Dendritic cell treated with granulocyte-macrophage colony-stimulating factor and Interleukin-4, amounts not matched to agents 40 ng/mL and 50 ng/mL, for 4 days (primary cell): ENCODE results near the gene PSMB9.

ENCODE experiments used
- H3K27ac Mint-ChIP-seq: one replicate; pipeline ENCODE4 v1.8.0; 2022; ENCODE audit warnings: mild to moderate bottlenecking, mixed read lengths
- H3K27me3 Mint-ChIP-seq: one replicate; pipeline ENCODE4 v1.8.0; 2022; ENCODE audit warnings: mild to moderate bottlenecking, mixed read lengths
- H3K36me3 Mint-ChIP-seq: one replicate; pipeline ENCODE4 v1.8.0; 2022; ENCODE audit warnings: low read depth, mixed read lengths
- H3K4me1 Mint-ChIP-seq: one replicate; pipeline ENCODE4 v1.8.0; 2022; ENCODE audit warnings: low read depth, mixed read lengths
- H3K4me3 Mint-ChIP-seq: one replicate; pipeline ENCODE4 v1.8.0; 2022; ENCODE audit warnings: mild to moderate bottlenecking, moderate library complexity, mixed read lengths
- H3K9me3 Mint-ChIP-seq: one replicate; pipeline ENCODE4 v1.8.0; 2022; ENCODE audit warnings: mixed read lengths
- intact Hi-C: fragments of 100-400 bp; cut with micrococcal nuclease; formaldehyde crosslinking; loops from one replicate; pipeline ENCODE4 v1.15.0; 2022

Gene PSMB9

DNA sequence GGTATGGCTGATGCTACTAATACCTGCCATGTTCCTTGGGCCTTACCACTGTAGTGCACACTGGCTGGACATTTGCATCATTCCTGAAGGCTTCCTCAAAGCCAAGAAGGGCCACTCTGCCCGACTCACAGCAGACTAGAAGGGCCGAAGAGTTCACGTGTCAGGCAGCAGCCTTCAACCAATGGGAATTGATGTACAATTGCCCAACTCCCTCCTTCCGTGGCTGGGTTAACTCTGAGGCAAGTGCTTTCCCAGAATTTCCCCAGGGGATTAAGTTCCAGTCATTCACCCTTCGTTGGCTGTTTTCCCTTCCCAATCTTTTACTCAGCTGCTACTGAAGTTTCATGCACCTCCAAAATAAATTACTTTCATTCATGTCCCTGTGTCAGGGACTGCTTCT is 29.8 kb downstream of the PSMB9 start:
- intact Hi-C loops = loop anchor here (2.0 to 10.0 kb wide), 2 partner anchors 69 to 211 kb away; partner anchors contain the start of gene HLA-DMA
- Mint-ChIP-seq H3K9me3 (no peaks in the 10 kb centered on the region), H3K27ac (no peak overlapping the region), H3K36me3 (no peaks in the 10 kb centered on the region), H3K4me3 (no peak overlapping the region), H3K27me3 (peaks cover 26% of the 10 kb centered on the region), H3K4me1 (peaks cover 12% of the 10 kb centered on the region)

DNA sequence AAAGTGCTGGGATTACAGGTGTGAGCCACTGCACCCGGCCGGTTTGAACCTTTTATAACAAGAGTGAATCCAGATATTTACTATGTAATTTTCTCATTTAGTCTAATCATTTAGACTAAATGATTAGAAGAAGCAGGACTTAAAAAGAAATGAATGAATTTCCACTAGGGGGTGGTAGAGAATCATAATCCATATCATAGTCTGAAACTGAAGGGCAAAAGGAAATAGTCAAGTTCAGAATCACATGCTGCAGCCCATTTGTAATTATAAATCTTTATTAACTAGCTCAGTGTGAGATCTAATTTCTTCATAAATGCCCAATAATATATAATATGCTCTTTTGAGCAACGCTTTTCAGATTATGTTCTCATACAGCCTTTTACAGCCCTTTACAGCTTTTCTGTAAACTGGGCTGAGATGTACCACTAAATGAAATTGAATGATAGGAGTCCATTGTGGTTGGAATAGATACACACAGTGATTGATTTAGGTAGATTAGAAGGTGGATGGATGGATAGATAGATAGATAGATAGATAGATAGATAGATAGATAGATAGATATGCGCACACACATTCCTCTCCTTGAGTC is 31.8 kb downstream of the PSMB9 start:
- Mint-ChIP-seq H3K36me3 (no peaks in the 10 kb centered on the region), H3K27ac (no peak overlapping the region), H3K4me3 (no peak overlapping the region), H3K4me1 (peaks cover 14% of the 10 kb centered on the region), H3K9me3 (no peaks in the 10 kb centered on the region), H3K27me3 (peaks cover 13% of the 10 kb centered on the region)
- intact Hi-C loops = loop anchor here (1.0 to 10.0 kb wide), 4 partner anchors 47 to 209 kb away; partner anchors contain the start of gene HLA-DMA

DNA sequence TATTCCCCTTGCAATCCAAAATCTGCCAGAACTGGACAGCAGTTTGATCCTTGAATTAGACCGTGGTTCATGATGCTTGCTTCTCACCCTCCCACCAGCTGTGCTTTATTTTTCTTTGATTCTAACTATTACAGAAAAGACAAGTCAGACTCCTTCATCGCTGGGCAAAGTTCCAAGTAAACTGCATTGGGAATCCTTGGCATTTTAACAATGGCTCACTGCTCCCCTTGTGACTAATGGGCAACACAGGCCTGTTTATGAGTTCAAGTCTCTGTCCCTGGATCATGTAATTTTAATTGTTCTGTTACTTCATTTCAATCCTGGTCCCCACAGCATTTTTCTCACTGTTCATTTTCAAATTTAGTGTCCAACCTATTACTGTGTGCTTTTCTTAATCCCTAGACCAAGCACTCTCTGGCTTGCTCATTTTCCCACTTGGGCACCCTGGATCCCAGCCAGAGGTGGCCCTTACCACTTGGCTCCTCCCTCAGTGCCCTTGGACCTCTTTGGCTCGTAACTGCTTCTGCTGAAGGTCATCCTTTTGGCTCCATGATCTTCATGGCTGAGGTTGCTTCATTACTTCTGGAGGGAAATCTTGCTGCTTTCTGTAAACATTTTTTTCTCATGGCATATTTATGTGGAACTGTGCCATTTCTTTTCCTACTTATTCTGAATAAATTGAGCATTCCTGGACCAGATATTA is 32.8 kb downstream of the PSMB9 start:
- H3K27me3 Mint-ChIP-seq = peaks cover 6% of the 10 kb centered on the region
- intact Hi-C loops = loop anchor here (5.0 to 10.0 kb wide), 2 partner anchors 45 to 208 kb away; no protein-coding TSS in a partner anchor
- H3K4me3 Mint-ChIP-seq = no peak overlapping the region
- no peaks in the 10 kb centered on the region for H3K36me3 Mint-ChIP-seq
- no peaks in the 10 kb centered on the region for H3K9me3 Mint-ChIP-seq
- peaks cover 20% of the 10 kb centered on the region for H3K4me1 Mint-ChIP-seq
- no peak overlapping the region for H3K27ac Mint-ChIP-seq

DNA sequence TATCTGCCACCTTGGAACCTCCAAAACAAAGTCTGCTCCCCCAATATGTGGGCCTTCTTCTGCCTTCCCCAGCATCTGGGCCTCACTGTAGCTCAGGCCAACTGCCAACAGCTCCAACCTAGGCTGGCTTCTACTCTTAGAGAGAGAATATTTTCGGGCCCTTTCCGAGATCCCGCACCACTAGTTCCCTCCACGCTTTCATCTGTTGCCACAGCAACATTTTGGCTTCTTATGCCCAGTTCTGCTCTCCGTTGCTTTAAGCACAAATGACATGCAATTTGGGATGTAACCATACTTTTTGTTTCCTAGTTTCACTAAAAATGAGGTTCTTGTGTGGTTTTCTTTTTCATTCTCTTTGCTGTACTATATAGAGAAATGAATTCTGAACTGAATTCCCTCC is 33.6 kb downstream of the PSMB9 start:
- H3K27me3 Mint-ChIP-seq = peaks cover 6% of the 10 kb centered on the region
- peaks cover 20% of the 10 kb centered on the region for H3K4me1 Mint-ChIP-seq
- no peaks in the 10 kb centered on the region for H3K36me3 Mint-ChIP-seq
- H3K9me3 Mint-ChIP-seq = no peaks in the 10 kb centered on the region
- no peak overlapping the region for H3K27ac Mint-ChIP-seq
- no peak overlapping the region for H3K4me3 Mint-ChIP-seq
- intact Hi-C loops = loop anchor here (5.0 to 10.0 kb wide), 2 partner anchors 45 to 207 kb away; no protein-coding TSS in a partner anchor

DNA sequence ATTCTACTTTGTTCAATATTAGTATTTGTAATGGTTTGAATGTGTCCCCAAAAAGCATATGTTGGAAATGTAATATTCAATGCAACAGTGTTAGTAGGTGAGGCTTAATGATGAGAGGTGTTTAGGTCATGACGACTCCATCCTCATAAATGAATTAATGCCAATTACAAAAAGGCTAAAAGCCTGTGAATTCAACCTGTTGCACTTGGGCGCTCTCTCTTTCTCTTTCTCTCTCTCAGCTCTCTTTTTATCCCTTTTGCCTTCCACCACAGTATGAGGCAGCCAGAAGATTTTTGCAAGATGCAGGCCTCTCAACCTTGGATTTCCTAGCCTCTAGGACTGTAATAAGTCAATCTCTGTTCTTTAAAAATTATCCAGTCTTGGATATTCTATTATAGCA is 34.6 kb downstream of the PSMB9 start:
- no peak overlapping the region for H3K27ac Mint-ChIP-seq
- intact Hi-C loops = loop anchor here (5.0 to 10.0 kb wide), 2 partner anchors 44 to 206 kb away; no protein-coding TSS in a partner anchor
- no peaks in the 10 kb centered on the region for H3K36me3 Mint-ChIP-seq
- peaks cover 17% of the 10 kb centered on the region for H3K4me1 Mint-ChIP-seq
- peaks cover 6% of the 10 kb centered on the region for H3K27me3 Mint-ChIP-seq
- H3K4me3 Mint-ChIP-seq = no peak overlapping the region
- no peaks in the 10 kb centered on the region for H3K9me3 Mint-ChIP-seq

DNA sequence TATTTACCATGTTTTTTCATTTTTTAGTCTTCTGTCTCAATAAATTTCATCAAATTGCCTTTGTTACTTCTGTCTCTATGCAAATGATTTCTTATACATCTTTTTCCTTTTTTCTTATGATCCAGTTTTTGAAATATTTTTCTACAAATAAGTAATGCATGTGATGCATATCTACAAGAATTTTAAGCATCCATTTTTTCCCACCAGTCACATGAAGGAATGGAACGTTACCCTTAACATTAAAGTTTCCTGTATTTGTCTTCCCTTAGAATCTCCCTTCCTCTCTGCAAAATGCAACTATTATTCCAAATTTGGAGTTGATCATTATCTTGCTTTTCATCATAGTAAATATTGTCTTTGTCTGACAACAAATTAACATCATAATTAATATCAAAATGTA is 35.5 kb downstream of the PSMB9 start:
- intact Hi-C loops = loop anchor here (5.0 to 10.0 kb wide), 2 partner anchors 43 to 205 kb away; no protein-coding TSS in a partner anchor
- peaks cover 3% of the 10 kb centered on the region for H3K27me3 Mint-ChIP-seq
- H3K36me3 Mint-ChIP-seq = peaks cover 7% of the 10 kb centered on the region
- H3K9me3 Mint-ChIP-seq = no peaks in the 10 kb centered on the region
- no peak overlapping the region for H3K27ac Mint-ChIP-seq
- peaks cover 8% of the 10 kb centered on the region for H3K4me1 Mint-ChIP-seq
- no peak overlapping the region for H3K4me3 Mint-ChIP-seq

DNA sequence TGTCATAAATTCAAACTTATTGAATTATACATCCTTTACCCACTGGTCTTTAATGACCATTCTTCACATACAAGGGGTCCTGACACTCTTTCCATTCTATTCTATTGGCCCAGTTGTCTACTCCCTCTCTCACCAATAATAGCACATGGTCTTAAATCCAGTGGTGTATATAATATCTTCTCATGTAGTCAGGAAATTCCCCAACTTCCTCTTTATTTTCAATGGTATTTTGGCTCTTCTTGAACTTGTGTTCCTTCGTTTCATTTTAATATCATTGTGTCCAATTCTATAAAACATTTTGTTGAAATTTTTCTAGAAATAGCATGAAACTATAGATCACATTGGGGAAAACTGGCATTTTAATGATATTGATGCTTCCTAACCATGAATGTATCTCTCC is 36.8 kb downstream of the PSMB9 start:
- H3K27ac Mint-ChIP-seq = no peak overlapping the region
- H3K4me3 Mint-ChIP-seq = no peak overlapping the region
- peaks cover 19% of the 10 kb centered on the region for H3K4me1 Mint-ChIP-seq
- no peaks in the 10 kb centered on the region for H3K9me3 Mint-ChIP-seq
- intact Hi-C loops = loop anchor here (5.0 kb wide), 1 partner anchor 76 kb away; the partner anchor contains the start of gene BRD2
- peaks cover 12% of the 10 kb centered on the region for H3K36me3 Mint-ChIP-seq
- peaks cover 3% of the 10 kb centered on the region for H3K27me3 Mint-ChIP-seq

DNA sequence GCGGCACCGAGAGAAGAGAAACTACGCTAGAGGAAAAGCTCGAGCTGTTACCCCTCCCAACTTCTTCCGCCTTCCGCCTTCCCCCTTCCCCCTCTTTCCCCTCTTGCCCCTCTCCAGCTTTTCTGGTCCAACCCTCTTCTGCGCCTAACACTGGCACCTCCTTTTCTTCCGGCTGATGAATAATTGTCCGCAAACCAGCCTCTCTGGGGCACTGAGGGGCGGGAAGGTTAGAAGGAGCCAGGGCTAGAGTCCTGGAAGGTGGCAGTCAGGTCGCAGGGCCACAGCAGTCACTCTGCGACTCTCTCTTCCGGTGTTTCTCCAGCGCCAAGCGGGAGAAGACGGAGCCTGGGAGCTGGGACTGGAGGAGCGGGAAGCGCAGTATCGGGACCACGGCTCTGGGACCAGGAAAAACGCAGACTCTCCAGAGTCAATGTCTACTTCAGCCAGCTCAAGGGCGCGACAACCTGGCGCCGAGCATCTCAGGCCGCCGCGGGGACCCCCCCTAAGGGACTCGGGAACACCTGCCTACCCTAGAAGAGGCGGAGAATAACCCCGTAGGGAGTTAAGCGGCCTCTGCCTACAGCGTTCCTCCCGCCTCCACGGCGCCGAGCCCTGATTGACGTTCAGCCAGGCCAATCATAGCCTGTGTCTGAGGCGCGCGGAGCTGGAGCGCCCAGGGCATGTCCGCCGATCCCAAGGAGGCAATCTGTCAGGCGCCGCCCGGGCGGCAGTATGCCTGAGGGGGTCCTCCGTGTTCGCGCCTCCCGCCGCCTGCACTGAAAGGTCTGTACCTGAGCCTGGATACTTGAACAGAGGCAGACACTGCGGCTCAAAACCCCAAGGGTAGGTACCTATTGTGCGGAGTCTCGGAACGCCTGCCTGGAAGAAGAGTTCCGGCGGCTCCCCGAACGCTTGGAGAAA is 40.4 kb downstream of the PSMB9 start:
- Mint-ChIP-seq H3K36me3 (peaks cover 12% of the 10 kb centered on the region), H3K4me3 (peak overlapping the region; percentile 99), H3K27ac (peak overlapping the region; percentile 91), H3K4me1 (peaks cover 45% of the 10 kb centered on the region), H3K9me3 (no peaks in the 10 kb centered on the region), H3K27me3 (no peaks in the 10 kb centered on the region)
- intact Hi-C loops = loop anchor here (5.0 kb wide), 1 partner anchor 73 kb away; the partner anchor contains the start of gene BRD2

DNA sequence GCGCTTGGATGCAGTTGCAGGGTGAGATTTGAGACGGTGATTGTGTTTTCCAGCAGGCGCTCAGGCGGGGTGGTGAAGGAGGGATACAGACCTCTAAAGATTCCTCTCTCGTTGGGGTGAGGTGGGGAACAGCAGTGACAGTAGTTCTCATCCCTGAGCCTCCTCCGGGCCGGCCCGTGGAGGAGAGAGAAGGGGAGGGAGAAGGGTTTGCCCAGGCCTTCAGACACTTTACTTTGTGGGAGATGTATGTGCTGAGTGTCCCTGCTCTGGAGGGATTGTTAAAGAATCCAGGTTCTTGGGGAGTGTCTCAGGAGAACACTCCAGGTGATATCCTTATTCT is 41.0 kb downstream of the PSMB9 start:
- Mint-ChIP-seq H3K36me3 (peaks cover 12% of the 10 kb centered on the region), H3K27me3 (no peaks in the 10 kb centered on the region), H3K9me3 (no peaks in the 10 kb centered on the region), H3K4me3 (peak overlapping the region; percentile 99), H3K4me1 (peaks cover 45% of the 10 kb centered on the region), H3K27ac (peak overlapping the region; percentile 91)
- intact Hi-C loops = no loop called here

DNA sequence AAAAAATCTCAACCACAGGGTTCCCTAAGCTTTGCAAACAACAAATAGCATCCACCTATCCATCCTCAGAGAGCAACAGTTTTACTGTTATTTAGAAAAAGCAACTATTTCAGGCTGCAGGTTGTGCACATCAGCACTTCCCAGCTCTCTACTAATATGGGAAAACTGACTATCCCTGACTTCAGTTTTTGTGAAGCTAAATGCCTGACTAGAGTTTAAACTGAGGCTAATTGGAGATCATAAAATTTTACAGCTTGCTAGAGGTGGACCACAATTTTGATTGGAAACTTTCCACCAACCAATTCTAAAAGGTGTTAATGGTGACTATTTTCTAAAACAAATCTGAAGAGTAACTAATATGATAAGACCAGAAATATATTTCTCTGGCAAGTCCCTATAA is 50.0 kb downstream of the PSMB9 start:
- H3K27ac Mint-ChIP-seq = no peak overlapping the region

DNA sequence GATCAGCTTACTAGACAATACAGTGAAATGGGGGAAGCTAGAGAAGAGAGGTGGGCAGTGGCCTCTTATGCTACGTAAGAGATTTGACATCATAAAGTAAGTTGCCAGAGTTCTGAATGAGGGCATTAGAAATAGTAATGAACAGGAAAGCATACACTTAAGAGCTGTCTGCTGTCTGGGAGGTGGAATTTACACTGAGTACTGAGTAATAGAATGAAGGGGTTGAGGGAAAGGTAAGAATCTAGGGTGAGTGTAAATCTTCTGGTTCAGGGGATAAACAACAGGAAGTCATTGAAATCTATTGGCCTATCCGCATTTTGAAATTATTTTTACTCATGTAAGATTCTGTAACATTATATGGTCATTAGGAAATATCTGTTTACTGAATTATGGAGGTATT is 51.1 kb downstream of the PSMB9 start:
- Mint-ChIP-seq H3K4me3 (no peak overlapping the region), H3K9me3 (no peaks in the 10 kb centered on the region), H3K27me3 (no peaks in the 10 kb centered on the region), H3K4me1 (peaks cover 3% of the 10 kb centered on the region), H3K27ac (no peak overlapping the region), H3K36me3 (no peaks in the 10 kb centered on the region)
- intact Hi-C loops = no loop called here

More for the DNA sequence above, 50.0 kb downstream of the PSMB9 start:
- Mint-ChIP-seq H3K9me3 (no peaks in the 10 kb centered on the region), H3K4me1 (peaks cover 3% of the 10 kb centered on the region), H3K27me3 (no peaks in the 10 kb centered on the region), H3K36me3 (no peaks in the 10 kb centered on the region), H3K4me3 (no peak overlapping the region)
- intact Hi-C loops = no loop called here

DNA sequence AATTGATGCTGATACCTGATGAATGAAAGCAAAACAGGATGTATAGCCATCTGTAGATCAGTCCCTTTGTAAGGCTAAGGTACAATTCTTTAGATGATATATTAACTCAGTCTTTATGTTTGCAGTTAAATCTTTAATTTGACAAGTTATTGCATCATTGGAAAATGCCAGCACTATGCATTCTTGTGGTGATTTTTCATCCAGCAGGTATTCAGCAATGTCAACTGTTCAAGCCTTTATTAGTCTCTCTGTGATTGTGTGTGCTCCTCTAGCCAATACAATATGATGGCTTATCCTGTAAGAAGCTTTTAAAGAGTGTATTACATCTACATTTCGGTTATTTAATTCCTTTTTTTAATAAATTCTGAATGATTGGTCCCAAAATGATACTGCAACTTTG is 52.5 kb downstream of the PSMB9 start:
- intact Hi-C loops = no loop called here
- Mint-ChIP-seq H3K4me1 (peaks cover 3% of the 10 kb centered on the region), H3K36me3 (no peaks in the 10 kb centered on the region), H3K27me3 (no peaks in the 10 kb centered on the region), H3K4me3 (no peak overlapping the region), H3K9me3 (no peaks in the 10 kb centered on the region), H3K27ac (no peak overlapping the region)

DNA sequence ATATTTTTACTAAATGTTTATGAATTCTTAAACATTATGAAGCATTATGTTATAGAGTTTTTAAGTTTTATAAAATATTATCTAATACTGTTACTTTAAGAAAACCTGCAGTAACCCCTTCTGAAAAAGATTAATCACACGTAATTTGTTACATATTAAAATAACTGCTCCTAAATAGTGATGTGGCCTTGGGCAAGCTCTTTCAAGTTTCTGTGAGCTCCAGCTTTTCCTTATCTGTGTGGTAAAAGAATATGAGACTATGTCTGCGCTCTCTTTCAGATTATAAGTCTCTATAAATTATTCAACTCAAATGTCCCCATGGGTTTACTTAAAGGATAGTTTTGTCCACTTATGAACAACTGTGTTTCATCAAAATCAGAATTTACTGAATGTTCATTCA is 54.9 kb downstream of the PSMB9 start:
- no peaks in the 10 kb centered on the region for H3K27me3 Mint-ChIP-seq
- H3K4me3 Mint-ChIP-seq = no peak overlapping the region
- H3K36me3 Mint-ChIP-seq = no peaks in the 10 kb centered on the region
- no peaks in the 10 kb centered on the region for H3K4me1 Mint-ChIP-seq
- intact Hi-C loops = no loop called here
- no peak overlapping the region for H3K27ac Mint-ChIP-seq
- H3K9me3 Mint-ChIP-seq = no peaks in the 10 kb centered on the region
